Islet precursor cell (in vitro differentiated cells): Measurements from ENCODE around the gene NSMCE4A.
A peak's percentile ranks its signal among the peaks of the same experiment; 100 is the strongest.
"Not testable (repeated sequence)": the region's sequence is repeated elsewhere in the genome, so short reads cannot be mapped to it uniquely, and the experiment has no call there.

Experiments
- DNase-seq: peaks from one replicate; pipeline ENCODE4 v3.0.0-alpha.2; 2018

The NSMCE4A gene

GRCh38 chr10:121930268-121931085, 44.5 kb downstream of the NSMCE4A start:
- DNase-seq: not testable (repeated sequence)

DNA sequence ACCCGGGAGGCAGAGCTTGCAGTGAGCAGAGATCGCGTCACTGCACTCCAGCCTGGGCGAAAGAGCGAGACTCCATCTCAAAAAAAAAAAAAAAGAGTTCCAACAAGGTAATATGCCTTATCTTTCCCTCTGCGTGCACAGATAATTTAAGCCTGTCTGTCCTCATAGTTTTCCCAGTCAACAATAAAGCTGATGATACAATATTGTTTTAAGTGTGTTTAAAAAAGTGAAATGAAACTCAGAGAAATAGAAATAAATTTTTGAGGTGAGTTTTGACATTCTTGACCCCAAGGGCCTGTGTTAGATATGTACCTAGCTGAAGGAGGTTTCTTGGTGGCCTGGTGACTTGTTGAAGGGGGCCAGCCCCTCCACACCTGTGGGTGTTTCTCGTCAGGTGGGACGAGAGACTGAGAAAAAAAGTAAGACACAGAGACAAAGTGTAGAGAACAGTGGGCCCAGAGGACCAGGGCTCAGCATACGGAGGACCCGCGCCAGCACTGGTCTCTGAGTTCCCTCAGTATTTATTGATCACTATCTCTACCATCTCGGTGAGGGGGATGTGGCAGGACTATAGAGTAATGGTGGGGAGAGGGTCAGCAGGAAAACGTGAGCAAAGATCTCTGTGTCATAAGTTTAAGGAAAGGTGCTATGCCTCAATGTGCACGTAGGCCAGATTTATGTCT, 45.3 kb downstream of the NSMCE4A start:
- not testable (repeated sequence) for DNase-seq

DNA sequence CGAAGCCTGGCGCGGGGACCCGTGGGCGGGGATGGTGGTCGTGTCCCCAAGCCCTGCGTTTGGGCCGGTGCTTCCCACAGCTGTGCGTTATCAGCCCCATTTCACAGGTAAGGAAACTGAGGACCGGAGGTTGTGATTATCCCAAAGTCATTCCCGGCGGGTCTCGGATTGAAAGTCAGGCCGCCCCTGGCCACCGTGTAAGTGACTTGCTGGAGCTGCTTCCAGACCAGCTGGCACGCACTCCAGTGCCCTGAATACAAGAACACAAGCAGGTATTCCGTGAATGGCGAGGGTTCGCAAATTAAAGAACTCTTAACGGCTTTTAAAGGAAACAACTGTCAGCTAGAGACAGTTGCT, 46.5 kb downstream of the NSMCE4A start:
- peak; percentile 57 for DNase-seq

- peak; percentile 95 for DNase-seq
Measured at GRCh38 chr10:121927841-121928527, 47.0 kb downstream of the NSMCE4A start, which contains the start of gene ATE1. ATE1 (minus strand) TSS chr10:121928031; CDS start chr10:121927949, 82 bp downstream.

GRCh38 chr10:121927318-121927840, 47.6 kb downstream of the NSMCE4A start:
- DNase-seq: peak; percentile 79

DNA sequence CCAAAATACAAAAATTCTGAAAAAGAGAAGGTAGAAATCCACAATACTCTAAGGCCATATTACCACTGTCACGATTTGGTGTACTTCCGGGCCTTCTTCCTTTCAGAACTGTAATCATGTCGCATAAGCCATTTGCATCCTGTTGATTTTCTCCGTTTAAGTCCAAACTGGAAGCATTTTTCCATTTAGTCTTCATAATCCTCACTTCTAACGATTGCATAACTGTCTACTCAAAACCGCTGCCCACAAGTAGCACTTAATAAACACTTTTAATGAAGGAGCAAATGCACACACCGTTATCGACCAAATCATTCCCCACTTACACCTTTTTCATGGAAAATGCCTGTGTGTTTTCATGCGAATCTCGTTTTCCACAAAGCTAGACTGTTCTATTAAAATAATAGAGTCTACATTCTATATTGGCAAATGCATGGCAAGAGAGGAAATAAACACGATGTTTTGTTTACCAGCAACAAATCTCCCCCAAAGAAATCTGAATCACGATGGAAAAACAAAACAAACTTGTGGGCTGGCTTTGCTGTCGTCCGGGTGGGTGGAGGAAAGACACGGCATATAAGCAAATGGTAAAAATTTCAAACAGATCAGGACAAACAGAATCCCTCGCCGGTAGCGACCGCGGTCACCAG, 48.2 kb downstream of the NSMCE4A start:
- DNase-seq: no peak

DNA sequence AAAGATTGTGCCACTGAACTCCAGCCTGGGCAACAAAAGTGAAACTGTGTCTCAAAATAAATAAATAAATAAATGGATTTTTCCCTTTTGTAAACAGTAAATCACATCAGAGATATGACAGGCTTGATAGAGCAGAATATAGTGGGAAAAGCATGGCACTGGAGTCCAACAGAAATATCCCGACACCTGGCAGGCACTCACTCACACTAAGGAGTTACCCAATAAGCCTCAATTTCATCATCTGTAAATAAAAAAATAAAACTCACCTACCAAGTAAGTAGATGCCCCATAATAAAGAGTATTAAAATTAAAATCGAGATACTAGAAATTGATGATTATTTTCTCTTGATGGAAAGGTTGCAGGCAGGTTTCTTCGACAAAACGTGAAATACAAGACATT, 48.9 kb downstream of the NSMCE4A start:
- no peak for DNase-seq

DNA sequence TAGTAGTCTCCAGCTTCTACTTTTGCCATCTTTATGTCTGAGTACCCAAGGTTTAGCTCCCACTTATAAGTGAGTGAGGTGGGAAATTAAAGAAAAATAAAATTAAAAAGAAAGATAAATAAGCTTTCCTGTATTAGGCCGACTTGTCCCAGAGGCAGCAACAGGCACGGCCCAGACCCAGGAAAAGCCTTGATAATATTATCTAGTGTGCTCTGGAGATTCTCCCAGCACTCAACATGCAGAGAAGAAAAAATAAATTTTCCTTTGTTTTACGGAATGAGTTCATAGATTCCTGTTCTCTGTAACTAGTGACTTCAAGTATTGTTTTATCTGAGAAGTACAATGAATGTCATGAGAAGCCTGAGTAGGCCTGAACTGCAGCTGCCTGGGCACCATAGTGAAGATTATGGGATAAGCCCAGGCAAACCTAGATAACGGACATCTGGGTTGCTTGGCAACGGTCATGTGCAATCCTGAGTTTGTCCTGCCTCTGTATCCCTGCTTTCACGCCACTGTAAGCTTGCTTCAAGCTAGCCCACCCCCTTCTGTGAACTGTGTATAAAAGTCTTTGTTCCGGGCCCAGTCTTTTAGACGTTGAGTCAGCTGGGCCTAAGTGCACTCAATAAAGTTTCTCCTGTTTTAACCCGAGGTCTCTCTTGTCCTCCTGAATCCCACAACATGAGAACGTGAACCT, 53.6 kb downstream of the NSMCE4A start:
- DNase-seq: peak; percentile 59

DNA sequence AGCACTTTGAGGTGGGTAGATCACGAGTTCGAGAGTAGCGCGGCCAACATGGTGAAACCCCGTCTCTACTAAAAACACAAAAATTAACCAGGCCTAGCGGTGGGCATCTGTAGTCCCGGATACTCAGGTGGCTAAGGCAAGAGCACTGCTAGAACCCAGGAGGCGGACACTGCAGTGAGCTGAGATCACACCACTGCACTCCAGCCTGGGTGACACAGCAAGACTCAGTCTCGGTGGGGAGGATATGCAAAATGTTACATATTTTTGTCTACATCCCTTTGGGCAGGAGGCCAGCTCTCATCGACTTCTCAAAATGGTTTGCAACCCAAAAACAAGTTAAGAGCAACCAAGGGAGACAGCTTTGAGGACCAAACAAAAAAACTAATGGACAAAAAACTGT, 55.4 kb downstream of the NSMCE4A start:
- DNase-seq: no peak

DNA sequence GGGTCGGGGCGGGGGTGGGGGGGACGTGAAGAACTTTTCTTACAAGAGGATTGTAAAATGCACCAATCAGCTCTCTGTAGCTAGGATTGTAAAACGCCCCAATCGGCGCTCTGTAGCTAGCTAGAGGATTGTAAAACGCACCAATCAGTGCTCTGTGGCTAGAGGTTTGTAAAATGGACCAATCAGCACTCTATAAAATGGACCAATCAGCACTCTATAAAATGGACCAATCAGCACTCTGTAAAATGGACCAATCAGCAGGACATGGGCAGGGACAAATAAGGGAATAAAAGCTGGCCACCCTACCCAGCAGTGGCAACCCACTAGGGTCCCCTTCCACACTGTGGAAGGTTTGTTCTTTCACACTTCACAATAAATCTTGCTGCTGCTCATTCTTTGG, 56.2 kb downstream of the NSMCE4A start:
- DNase-seq: not testable (repeated sequence)

- no peak for DNase-seq
Measured at GRCh38 chr10:121914661-121915060, 60.4 kb downstream of the NSMCE4A start.

- no peak for DNase-seq
Measured at GRCh38 chr10:121911421-121911697, 63.7 kb downstream of the NSMCE4A start.

DNA sequence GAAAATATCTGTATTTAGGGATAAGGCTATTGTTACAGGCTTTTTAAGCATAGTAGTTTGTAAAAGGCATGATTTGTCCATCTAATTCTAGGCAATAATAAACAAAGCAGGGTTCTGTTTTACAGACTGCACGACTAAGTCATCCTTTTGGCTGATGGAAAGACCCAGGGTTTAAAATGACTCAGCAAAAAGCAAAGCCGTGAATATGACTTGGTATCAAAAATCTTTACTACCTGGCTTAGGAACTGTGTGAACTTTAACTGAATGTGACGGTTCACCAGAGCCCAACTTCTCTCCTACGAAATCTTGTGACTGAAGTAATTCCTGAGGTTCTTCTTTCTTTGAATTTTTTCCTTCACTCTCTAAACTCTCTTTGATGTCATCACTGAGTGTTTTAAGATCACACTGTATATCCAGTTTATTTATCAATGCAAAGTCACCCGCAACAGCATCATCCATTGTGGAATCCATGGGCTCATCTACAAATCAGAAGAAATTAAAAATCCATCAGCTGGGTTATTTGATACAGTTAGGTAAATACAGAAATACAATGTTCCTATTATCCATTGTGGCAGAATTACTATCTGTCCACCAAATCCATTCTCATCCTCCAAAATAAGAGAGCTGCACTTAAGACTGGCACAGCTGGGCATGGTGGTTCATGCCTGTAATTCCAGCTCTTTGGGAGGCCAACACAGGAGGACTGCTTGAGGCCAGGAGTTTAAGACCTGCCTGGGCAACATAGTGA, 64.2 kb downstream of the NSMCE4A start:
- DNase-seq: no peak
